GM06990 (cell line): ENCODE measurements around the gene FKBP4.

ENCODE experiments used
- DNase-seq: peaks from one replicate; pipeline ENCODE4 v3.0.0-alpha.2; 2011; ENCODE audit not compliant: insufficient read length; ENCODE audit errors: extremely low read depth
- H3K27me3 ChIP-seq: replicated peaks from 2 replicates; pipeline ENCODE4 v1.6.0; 2011; ENCODE audit warnings: low read length; ENCODE audit not compliant: control insufficient read depth, insufficient read depth
- H3K36me3 ChIP-seq: 2 replicates; pipeline ENCODE4 v1.5.1; 2011; ENCODE audit warnings: low read length; ENCODE audit not compliant: control insufficient read depth, insufficient read depth
- H3K4me3 ChIP-seq: replicated peaks from 2 replicates; pipeline ENCODE4 v1.5.1; 2011; ENCODE audit warnings: low read depth, mild to moderate bottlenecking, control low read depth, low read length
- CTCF ChIP-seq: IDR thresholded peaks from 2 replicates; pipeline ENCODE4 v1.5.1; 2011; ENCODE audit warnings: low read length, control low read depth, mild to moderate bottlenecking, inconsistent platforms; ENCODE audit not compliant: insufficient read depth, poor library complexity, severe bottlenecking

Gene FKBP4

GRCh38 chr12:2845280-2845679 lies 50.5 kb downstream of the FKBP4 start:
- Histone ChIP-seq H3K4me3 (no peak overlapping the region), H3K36me3 (peaks cover 1% of the 10 kb centered on the region), H3K27me3 (no peaks in the 10 kb centered on the region)
- TF ChIP-seq CTCF, result no peak
- DNase-seq, result no peak

- H3K36me3 ChIP-seq, result peaks cover 2% of the 10 kb centered on the region; the same call in 1 of the 2 replicates
- no peak for DNase-seq
- no peaks in the 10 kb centered on the region for H3K27me3 ChIP-seq
- no peak overlapping the region for H3K4me3 ChIP-seq
- TF ChIP-seq CTCF, result no peak
Observed at GRCh38 chr12:2851931-2852330, 57.2 kb downstream of the FKBP4 start.

GRCh38 chr12:2853626-2854025 lies 58.9 kb downstream of the FKBP4 start:
- no peaks in the 10 kb centered on the region for H3K27me3 ChIP-seq
- H3K36me3 ChIP-seq, result peaks cover 6% of the 10 kb centered on the region
- peak; percentile 71 for TF ChIP-seq CTCF
- no peak for DNase-seq
- no peak overlapping the region for H3K4me3 ChIP-seq
